Gastrocnemius medialis (tissue), 4 donors: ENCODE measurements around the gene TCFL5. TPM values are rescaled to one million over a fixed set of nuclear protein-coding genes. Genes with fewer than 3 reads are reported as not detected.
A peak's percentile ranks its signal among the peaks of the same experiment; 100 is the strongest.

Source experiments
- ATAC-seq, 2 donors: fragments of 150-250 bp; one replicate each; pipeline ENCODE4 v1.9.1; 2016
- DNase-seq, 2 donors: peaks; one replicate each; pipeline ENCODE4 v3.0.0-alpha.2; 2019
- H3K27ac ChIP-seq, 4 donors: fragments of 200-600 bp; sonication (generic); 1 replicate in 1 of 4; 2 replicates in 3 of 4; pipeline ENCODE4 v1.5.1; 2016 to 2018; ENCODE audit warnings: mild to moderate bottlenecking in 2 of 4, moderate library complexity in 1 of 4
- H3K27me3 ChIP-seq, 3 donors: fragments of 200-600 bp; sonication (generic) in 2 of 3; 1 replicate in 1 of 3; 2 replicates in 2 of 3; pipeline versions ENCODE4 v1.5.1 to v1.6.0; 2016 to 2019; ENCODE audit warnings: mild to moderate bottlenecking in 1 of 3, moderate library complexity in 1 of 3
- H3K36me3 ChIP-seq, 2 donors: fragments of 200-600 bp; sonication (generic) in 1 of 2; one replicate each; pipeline ENCODE4 v1.5.1; 2017 to 2018
- H3K4me1 ChIP-seq, 2 donors: fragments of 200-600 bp; sonication (generic) in 1 of 2; one replicate each; pipeline ENCODE4 v1.5.1; 2016 to 2017; ENCODE audit warnings: mild to moderate bottlenecking in 2 of 2
- H3K4me3 ChIP-seq, 4 donors: fragments of 200-600 bp; sonication (generic) in 3 of 4; 1 replicate in 1 of 4; 2 replicates in 3 of 4; pipeline ENCODE4 v1.5.1; 2016 to 2019; ENCODE audit warnings: mild to moderate bottlenecking in 2 of 4
- H3K9me3 ChIP-seq, 3 donors: fragments of 200-600 bp; sonication (generic) in 2 of 3; 1 replicate in 1 of 3; 2 replicates in 2 of 3; pipeline ENCODE4 v1.5.1; 2016 to 2019
- CTCF ChIP-seq, 5 experiments: fragments of 450-650 bp in 3 of 5; fragments of 200-600 bp in 2 of 5; sonication (generic) in 2 of 5; IDR thresholded peaks in 4 of 5; conservative IDR thresholded peaks in 1 of 5; 1 replicate in 4 of 5; 2 replicates in 1 of 5; pipeline ENCODE4 v1.5.1; 2016 to 2019; ENCODE audit warnings: antibody characterized with exemption in 5 of 5, mild to moderate bottlenecking in 3 of 5, moderate library complexity in 3 of 5
- POLR2A ChIP-seq, 2 donors: fragments of 450-650 bp; IDR thresholded peaks; one replicate each; pipeline ENCODE4 v1.6.1; 2017; ENCODE audit warnings: antibody characterized with exemption in 2 of 2, mild to moderate bottlenecking in 2 of 2, moderate library complexity in 2 of 2
- in situ Hi-C, 4 donors: fragments of 200-750 bp; cut with MboI; loops; one replicate each; pipeline versions ENCODE4 v1.15.0 to v1.8.0; 2017; ENCODE audit warnings: low sequenced_read_pairs in 4 of 4
- intact Hi-C: fragments of 100-400 bp; cut with DNase I; formaldehyde crosslinking; loops from one replicate; pipeline ENCODE4 v1.15.1; 2023; ENCODE audit warnings: low total_unique reads
- total RNA-seq, 4 donors: library from RNA; depleted of rRNA; stranded (reverse); fragments of >200 nt; gene quantifications; one replicate each; pipeline versions ENCODE4 v1.1.0 to v1.2.3, GENCODE V29; 2016

The TCFL5 gene
- total RNA-seq, 4 donors from 2014 or later: 5.3 to 7.3 (median 6.3) TPM

GRCh38 chr20:62791301-62792181 is 70.1 kb downstream of the TCFL5 start:
- in situ Hi-C loops: loop anchor here in 1 of 4 donors (25.0 kb wide), 1 partner anchor 129 kb away; no protein-coding TSS in a partner anchor
- H3K27me3 ChIP-seq: no peaks in the 10 kb centered on the region
- TF ChIP-seq CTCF (IDR thresholded peaks at IDR 0.05 in 4 of 5, conservative IDR thresholded peaks at IDR 0.05 in 1 of 5) (peak; percentile 55 to 80 (median 77)), POLR2A (IDR thresholded peaks at IDR 0.05) (no peak)
- no peak for ATAC-seq
- no peaks in the 10 kb centered on the region for H3K9me3 ChIP-seq
- intact Hi-C loops: loop anchor here (1.0 to 10.0 kb wide), 5 partner anchors 123 to 423 kb away; partner anchors contain the start of genes CABLES2, DIDO1 and YTHDF1
- H3K27ac ChIP-seq: no peak overlapping the region
- peak in 1 of 2 donors; percentile 61 for DNase-seq
- no peak overlapping the region for H3K4me3 ChIP-seq
- H3K36me3 ChIP-seq: no peaks in the 10 kb centered on the region
- H3K4me1 ChIP-seq: peaks cover 7 to 9% of the 10 kb centered on the region in 2 donors

Other genes with a start within 250 kb of the TCFL5 start
- 10 to 100 TPM; 20.4 to 26.9 (median 21.8) TPM for gene SLCO4A1, start 219.3 kb downstream of the TCFL5 start, total RNA-seq
- gene NTSR1, start 153.0 kb downstream of the TCFL5 start, total RNA-seq: under 1 TPM in 2 of 4 donors, not detected in 2; 0.04 to 0.13 TPM
- gene MRGBP, start 65.3 kb downstream of the TCFL5 start, total RNA-seq: 1 to 10 TPM; 7.8 to 9.8 (median 8.2) TPM
- gene OGFR, start 57.0 kb downstream of the TCFL5 start, total RNA-seq: 10 to 100 TPM; 21.9 to 52.1 (median 40.5) TPM
- 1 to 10 TPM in 2 of 4 donors, under 1 TPM in 2; 0.41 to 4.1 (median 1.6) TPM for gene COL9A3, start 44.8 kb downstream of the TCFL5 start, total RNA-seq
- gene DIDO1, start 64.7 kb upstream of the TCFL5 start, total RNA-seq: 10 to 100 TPM; 24.2 to 39.3 (median 28.7) TPM
- 10 to 100 TPM; 12.8 to 16.2 (median 13.5) TPM for gene GID8, start 76.3 kb upstream of the TCFL5 start, total RNA-seq
- gene SLC17A9, start 90.9 kb upstream of the TCFL5 start, total RNA-seq: 1 to 10 TPM in 3 of 4 donors, under 1 TPM in 1; 0.55 to 2.4 (median 1.2) TPM
- not detected for gene BHLHE23, start 145.1 kb upstream of the TCFL5 start, total RNA-seq